HG02678 (cell line): ENCODE data around the gene MT1F.
A peak's percentile ranks its signal among the peaks of the same experiment; 100 is the strongest.

Experiments used
- ATAC-seq: cut with Tn5 transposase; IDR thresholded peaks from one replicate; pipeline ENCODE4 v1.9.1; 2021; ENCODE audit warnings: mild to moderate bottlenecking, moderate library complexity; ENCODE audit not compliant: unreplicated experiment

MT1F gene

GRCh38 chr16:56625140-56625942, 32.4 kb upstream of the MT1F start, which contains the start of gene MT1E:
TSS of gene MT1E (plus strand) at chr16:56625781. CDS start at chr16:56625852, 71 bp downstream.
- ATAC-seq: peak; percentile 55

- ATAC-seq: no peak
Measured at GRCh38 chr16:56625943-56626654, 31.7 kb upstream of the MT1F start.

DNA sequence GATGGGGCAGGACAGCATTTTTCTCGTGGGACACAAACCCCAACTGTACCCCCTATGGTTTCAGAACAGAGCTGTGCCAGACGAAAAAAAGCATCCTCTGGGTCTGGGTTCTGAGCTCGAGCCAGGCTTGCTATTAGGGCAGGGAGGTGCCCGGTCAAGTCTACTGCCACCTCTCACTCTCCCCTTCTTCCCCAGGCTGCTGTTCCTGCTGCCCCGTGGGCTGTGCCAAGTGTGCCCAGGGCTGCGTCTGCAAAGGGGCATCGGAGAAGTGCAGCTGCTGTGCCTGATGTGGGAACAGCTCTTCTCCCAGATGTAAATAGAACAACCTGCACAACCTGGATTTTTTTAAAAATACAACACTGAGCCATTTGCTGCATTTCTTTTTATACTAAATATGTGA, 31.1 kb upstream of the MT1F start:
- no peak for ATAC-seq

GRCh38 chr16:56628486-56629350, 29.0 kb upstream of the MT1F start:
- ATAC-seq: no peak

- ATAC-seq: no peak
Measured at GRCh38 chr16:56629531-56629930, 28.2 kb upstream of the MT1F start.

GRCh38 chr16:56630134-56630533, 27.6 kb upstream of the MT1F start:
- ATAC-seq: peak; percentile 79

DNA sequence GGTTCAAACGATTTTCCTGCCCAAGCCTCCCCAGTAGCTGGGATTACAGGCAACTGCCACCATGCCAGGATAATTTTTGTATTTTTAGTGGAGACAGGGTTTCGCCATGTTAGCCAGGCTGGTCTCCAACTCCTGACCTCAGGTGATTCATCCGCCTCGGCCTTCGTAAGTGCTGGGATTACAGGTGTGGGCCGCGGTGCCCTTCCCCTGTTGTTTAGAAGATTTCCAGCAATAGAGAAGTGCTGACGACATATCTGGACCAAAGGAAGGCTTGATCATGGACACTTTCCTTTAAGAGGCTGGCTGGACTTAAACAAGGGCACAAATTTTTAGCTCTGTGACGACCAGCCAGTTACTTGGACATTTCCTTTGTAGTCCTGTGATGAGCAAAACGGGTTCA, 26.6 kb upstream of the MT1F start:
- ATAC-seq: no peak

DNA sequence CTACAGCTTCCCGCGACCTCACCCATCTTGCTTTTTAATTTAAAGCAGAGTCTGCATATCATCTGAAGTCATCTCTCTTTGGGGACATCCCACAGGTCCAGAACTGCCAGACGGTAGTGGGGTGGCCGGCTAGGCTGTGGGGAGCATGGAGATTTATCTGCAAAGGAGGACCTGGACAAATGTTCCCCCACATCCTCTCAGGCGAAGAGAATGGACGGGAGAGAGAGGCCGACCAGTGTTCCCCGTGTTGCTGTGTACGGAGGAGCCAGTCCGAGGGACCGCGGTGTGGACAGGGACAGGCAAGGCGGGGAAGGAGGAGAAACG, 26.0 kb upstream of the MT1F start:
- ATAC-seq: no peak

DNA sequence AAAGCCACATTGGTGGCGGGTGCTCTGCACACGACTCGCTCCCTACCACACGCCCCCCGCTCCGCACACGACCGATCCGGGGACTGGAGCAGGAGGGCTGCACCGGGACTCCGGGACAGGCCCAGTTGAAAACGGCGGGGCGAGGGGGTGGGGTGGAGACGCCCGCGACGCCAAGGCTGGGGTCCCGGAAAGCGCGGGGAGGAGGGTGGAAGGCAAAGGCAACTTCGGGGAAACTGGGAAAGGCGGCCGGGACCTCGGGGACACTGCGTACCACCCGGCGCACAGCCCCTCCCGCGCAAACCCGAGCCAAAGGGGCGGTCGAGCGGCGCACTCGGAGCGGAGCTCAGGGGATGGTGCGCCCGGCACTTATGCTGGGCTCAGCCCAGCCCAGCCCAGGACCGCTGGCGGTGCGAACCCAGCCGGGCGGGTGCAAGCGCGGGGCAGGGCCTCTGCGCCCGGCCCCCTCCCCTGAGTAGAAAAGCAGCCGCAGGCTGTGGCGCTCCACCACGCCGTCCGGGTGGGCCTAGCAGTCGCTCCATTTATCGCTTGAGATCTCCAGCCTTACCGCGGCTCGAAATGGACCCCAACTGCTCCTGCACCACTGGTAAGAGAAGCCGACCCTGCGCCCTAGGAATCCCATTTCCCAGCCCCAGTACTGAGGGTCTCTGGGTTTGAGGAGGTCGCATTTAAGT, 25.5 kb upstream of the MT1F start, which contains the start of gene MT1M:
MT1M (plus strand) TSS at position 504 of the 692 bp plus-strand sequence; CDS start at position 577, 73 bp downstream.
- ATAC-seq: no peak

DNA sequence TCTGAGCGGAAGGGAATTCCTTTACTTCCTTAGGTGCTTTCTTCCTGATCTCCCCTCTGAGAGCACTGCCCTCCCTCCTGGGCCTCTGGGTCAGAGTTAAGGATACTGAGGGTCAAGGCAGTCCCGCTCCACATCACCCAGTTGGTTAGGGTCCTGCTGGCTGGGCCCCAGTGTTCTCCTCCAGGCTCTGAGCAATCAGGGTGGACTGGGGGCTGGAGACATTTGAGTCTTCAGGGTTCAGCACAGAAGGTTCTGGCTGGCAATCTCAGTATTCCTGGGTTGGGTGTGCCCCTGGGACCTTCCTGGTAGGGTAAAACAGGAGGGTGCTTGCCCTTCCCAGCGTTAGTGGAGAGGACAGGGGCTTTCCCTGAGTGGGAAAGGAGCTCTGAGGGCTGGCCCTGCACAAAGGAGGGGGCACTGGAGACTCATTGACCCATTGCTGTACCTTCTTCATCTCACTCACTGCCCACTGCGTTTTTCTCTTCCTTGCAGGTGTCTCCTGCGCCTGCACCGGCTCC, 24.9 kb upstream of the MT1F start:
- no peak for ATAC-seq

DNA sequence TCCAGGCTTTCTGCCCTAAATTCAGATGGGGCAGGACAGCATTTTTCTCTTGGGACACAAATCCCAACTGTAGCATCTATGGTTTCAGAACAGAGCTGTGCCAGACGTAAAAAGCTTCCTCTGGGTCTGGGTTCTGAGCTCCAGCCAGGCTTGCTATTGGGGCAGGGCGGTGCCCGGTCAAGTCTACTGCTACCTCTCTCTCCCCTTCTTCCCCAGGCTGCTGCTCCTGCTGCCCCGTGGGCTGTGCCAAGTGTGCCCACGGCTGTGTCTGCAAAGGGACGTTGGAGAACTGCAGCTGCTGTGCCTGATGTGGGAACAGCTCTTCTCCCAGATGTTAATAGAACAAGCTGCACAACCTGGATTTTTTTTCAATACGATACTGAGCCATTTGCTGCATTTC, 24.2 kb upstream of the MT1F start:
- ATAC-seq: no peak

DNA sequence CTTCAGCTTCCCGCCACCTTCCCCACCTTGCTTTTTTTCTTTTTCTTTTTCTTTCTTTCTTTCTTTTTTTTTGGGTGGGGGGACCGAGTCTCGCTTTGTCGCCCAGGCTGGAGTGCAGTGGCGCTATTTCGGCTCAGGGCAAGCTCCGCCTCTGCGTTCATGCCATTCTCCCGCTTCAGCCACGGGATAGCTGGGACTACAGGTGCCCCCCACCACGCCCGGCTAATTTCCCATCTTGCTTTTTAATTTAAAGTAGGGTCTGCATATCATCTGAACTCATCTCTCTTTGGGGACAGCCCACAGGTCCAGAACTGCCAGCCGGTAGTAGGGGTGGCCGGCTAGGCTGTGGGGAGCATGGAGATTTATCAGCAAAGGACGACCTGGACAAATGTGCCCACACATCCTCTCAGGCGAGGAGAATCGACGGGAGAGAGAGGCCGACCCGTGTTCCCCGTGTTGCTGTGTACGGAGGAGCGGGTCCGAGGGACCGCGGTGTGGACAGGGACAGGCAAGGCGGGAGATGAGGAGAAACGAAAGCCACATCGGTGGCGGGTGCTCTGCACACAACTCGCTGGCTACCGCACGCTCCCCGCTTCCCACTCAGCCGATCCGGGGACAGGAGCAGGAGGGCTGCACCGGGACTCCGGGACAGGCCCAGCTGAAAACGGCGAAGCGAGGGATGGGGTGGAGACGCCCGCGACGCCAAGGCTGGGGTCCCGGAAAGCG, 22.9 kb upstream of the MT1F start:
- ATAC-seq: no peak

DNA sequence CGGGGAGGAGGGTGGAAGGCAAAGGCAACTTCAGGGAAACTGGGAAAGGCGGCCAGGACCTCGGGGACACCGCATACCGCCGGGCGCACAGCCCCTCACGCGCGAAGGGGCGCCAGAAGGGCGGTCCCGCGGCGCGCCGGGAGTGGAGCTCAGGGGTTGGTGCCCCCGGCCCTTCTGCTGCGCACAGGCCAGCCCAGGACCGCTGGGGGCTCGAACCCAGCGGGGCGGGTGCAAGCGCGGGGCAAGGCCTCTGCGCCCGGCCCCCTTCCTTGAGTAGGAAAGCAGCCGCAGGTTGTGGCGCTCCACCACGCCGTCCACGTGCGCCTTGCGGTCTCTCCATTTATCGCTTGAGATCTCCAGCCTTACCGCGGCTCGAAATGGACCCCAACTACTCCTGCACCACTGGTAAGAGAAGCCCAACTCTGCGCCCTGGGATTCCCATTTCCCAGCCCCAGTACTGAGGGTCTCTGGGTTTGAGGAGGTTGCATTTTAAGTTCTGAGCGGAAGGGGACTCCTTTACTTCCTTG, 22.3 kb upstream of the MT1F start:
- ATAC-seq: no peak

- no peak for ATAC-seq
Measured at GRCh38 chr16:56636616-56637413, 20.9 kb upstream of the MT1F start.

DNA sequence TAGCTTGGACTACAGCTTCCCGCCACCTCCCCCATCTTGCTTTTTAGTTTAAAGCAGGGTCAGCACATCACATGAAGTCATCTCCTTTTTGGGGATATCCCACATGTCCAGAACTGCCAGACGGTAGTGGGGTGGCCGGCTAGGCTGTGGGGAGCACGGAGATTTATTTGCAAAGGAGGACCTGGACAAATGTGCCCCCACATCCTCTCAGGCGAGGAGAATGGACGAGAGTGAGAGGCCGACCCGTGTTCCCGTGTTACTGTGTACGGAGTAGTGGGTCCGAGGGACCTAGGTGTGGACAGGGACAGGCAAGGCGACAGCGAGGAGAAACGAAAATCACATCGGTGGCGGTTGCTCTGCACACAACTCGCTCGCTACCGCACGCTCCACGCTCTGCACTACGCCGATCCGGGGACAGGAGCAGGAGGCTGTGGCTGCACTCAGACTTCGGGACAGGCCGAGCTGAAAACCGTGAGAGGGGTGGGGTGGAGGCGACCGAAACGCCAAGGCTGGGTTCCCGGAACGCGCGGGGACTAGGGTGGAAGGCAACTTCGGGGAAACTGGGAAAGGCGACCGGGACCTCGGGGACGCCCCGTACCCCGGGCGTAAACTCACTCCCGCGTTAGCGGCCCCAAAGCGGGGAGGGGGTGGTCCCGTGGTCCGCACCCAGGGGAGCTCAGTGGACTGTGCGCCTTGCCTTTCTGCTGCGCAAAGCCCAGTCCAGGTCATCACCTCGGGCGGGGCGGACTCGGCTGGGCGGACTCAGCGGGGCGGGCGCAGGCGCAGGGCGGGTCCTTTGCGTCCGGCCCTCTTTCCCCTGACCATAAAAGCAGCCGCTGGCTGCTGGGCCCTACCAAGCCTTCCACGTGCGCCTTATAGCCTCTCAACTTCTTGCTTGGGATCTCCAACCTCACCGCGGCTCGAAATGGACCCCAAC, 19.7 kb upstream of the MT1F start, which contains the start of gene MT1A:
MT1A (plus strand) TSS at position 853 of the 937 bp plus-strand sequence; CDS start at position 926, 73 bp downstream.
- no peak for ATAC-seq

GRCh38 chr16:56639045-56639444, 18.7 kb upstream of the MT1F start:
- no peak for ATAC-seq

DNA sequence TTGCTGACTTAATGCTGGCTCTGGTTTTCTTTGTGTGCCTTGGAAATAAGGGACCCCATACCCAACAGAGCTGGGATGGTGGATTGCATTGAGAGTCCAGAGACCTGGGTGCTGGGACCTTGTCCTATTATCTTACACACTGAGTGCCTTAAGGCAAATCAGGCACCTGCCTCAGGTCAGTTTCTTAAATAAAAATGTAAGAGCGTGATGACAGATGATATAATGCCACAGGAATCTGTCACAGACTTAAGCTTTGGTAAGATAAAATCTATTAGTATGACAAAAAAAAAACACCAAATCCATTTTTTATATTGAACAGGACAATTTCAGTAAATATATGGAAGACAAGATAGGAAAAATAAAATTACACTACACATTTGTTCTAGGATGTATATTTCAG, 17.7 kb upstream of the MT1F start:
- no peak for ATAC-seq

GRCh38 chr16:56641166-56641565, 16.6 kb upstream of the MT1F start:
- ATAC-seq: no peak
